Heart right ventricle (tissue), 16 donors: Measurements from ENCODE around the gene ZNF836. TPM values are rescaled to one million over a fixed set of nuclear protein-coding genes. Genes with fewer than 3 reads are reported as not detected.

Experiments used
- ATAC-seq, 8 donors: fragments of 200-7000 bp; cut with Tn5 transposase; one replicate each; pipeline ENCODE4 v1.9.1; 2020; ENCODE audit warnings: mild to moderate bottlenecking in 8 of 8, moderate library complexity in 8 of 8, moderate number of reproducible peaks in 1 of 8
- DNase-seq, 2 donors: peaks; one replicate each; pipeline ENCODE4 v3.0.0-alpha.2; 2020
- H3K27ac ChIP-seq, 10 donors: fragments of 200-600 bp; sonication (generic) in 2 of 10; one replicate each; pipeline versions ENCODE4 v1.5.0 to v1.8.0; 2020 to 2022; ENCODE audit warnings: mild to moderate bottlenecking in 3 of 10
- H3K27me3 ChIP-seq, 7 donors: fragments of 200-600 bp; one replicate each; pipeline ENCODE4 v1.8.0; 2021 to 2022; ENCODE audit warnings: mild to moderate bottlenecking in 2 of 7
- H3K36me3 ChIP-seq, 9 donors: fragments of 200-600 bp; sonication (generic) in 1 of 9; one replicate each; pipeline versions ENCODE4 v1.5.0 to v1.8.0; 2020 to 2022; ENCODE audit warnings: mild to moderate bottlenecking in 2 of 9
- H3K4me1 ChIP-seq, 9 donors: fragments of 200-600 bp; sonication (generic) in 1 of 9; one replicate each; pipeline versions ENCODE4 v1.5.0 to v1.8.0; 2020 to 2022; ENCODE audit warnings: mild to moderate bottlenecking in 4 of 9
- H3K4me3 ChIP-seq, 10 donors: fragments of 200-600 bp; sonication (generic) in 2 of 10; one replicate each; pipeline versions ENCODE4 v1.5.0 to v1.8.0; 2020 to 2022; ENCODE audit warnings: mild to moderate bottlenecking in 7 of 10, moderate library complexity in 2 of 10
- H3K9me3 ChIP-seq, 11 donors: fragments of 200-600 bp in 10 of 11; sonication (generic) in 2 of 11; one replicate each; pipeline versions ENCODE4 v1.5.0 to v1.8.0; 2013 to 2022; ENCODE audit warnings: mild to moderate bottlenecking in 2 of 11, control low read depth in 1 of 11, moderate library complexity in 1 of 11
- CTCF ChIP-seq, 9 donors: fragments of 200-600 bp; sonication (generic) in 2 of 9; IDR thresholded peaks; one replicate each; pipeline versions ENCODE4 v1.5.0 to v1.8.0; 2021 to 2022; ENCODE audit warnings: antibody characterized with exemption in 9 of 9, mild to moderate bottlenecking in 5 of 9, moderate library complexity in 1 of 9
- WGBS, 2 donors: extraction: QIAGEN DNeasy Blood & Tissue Kit; methylation state at CpG; one replicate each; pipeline ENCODE4 v1.1.7; 2013; ENCODE audit warnings: inconsistent platforms in 1 of 2; 5-methylcytosine and 5-hydroxymethylcytosine counted together
- intact Hi-C, 10 donors: fragments of 100-400 bp; cut with DNase I; formaldehyde crosslinking; loops; one replicate each; pipeline versions ENCODE4 v1.11.1 to v1.14.2; 2022
- polyA plus RNA-seq, 2 donors: library from polyadenylated mRNA; stranded (reverse); fragments of 200-250 nt; gene quantifications; one replicate each; pipeline ENCODE4 v1.2.3, GENCODE V29; 2013
- total RNA-seq, 10 donors: library from RNA; stranded (reverse); fragmentation: NEBNext Ultra II Directional in 3 of 10; extraction: Animal tissue kit (Norgen Biotek cat#: 25700) in 3 of 10; gene quantifications; one replicate each; pipeline versions ENCODE4 v1.2.1 to v1.2.4, GENCODE V29; 2021 to 2023
- donor health status: Arrhythmogenic right ventricular cardiomyopathy.
- donor health status: ischemic (EF 13 %, LVEDD 7.1; RV severe dilation, severe dysfunction).
- donor health status: healthy with polysubstance abuse.
- donor health status: DM: no; HTN: yes; CAD: no.
- donor health status: DM: no; HTN: no; CAD: no.
- donor health status: ischemic (EF 25% LVEDD 6.9; RV normal size, moderate dysfunction).
- donor health status: ischemic (EF 25% LVEDD 5.7; RV mildly dilated, moderate dysfunction).
- donor health status: healthy.
- donor health status: DM: yes; HTN: yes; CAD: no.
- donor health status: Ischemic cardiomyopathy.
- donor health status: ischemic (EF 35%, LVEDD 5.7; RV mildly dilated, moderate dysfunction).
- donor health status: nonischemic (EF 11% LVEDD 7.7; RV severe dilation, severe dysfunction).
- donor health status: DM: yes; HTN: yes; CAD: no.
- donor health status: PGD.
- donor health status: ischemic (EF 29% LVEDD 5.4; RV normal size, mild dysfunction).
- donor health status: nonischemic (EF 23%, LVEDD 6.1; RV moderate dilation, normal function).

ZNF836 gene
- total and polyA plus RNA-seq, 12 donors = 2.3 to 10.6 (median 6.8) TPM

- no peak for TF ChIP-seq CTCF (IDR thresholded peaks at IDR 0.05)
- ATAC-seq = no peak
Measured at GRCh38 chr19:52112624-52113023, 58.8 kb downstream of the ZNF836 start.

GRCh38 chr19:52110780-52111179 is 60.6 kb downstream of the ZNF836 start:
- H3K9me3 ChIP-seq = peaks cover 12 to 100% (median 80%) of the 10 kb centered on the region in 11 donors
- intact Hi-C loops = loop anchor here in 1 of 10 donors (10.0 kb wide), 1 partner anchor 136 kb away; no protein-coding TSS in a partner anchor
- no peaks in the 10 kb centered on the region for H3K4me1 ChIP-seq
- no peak for ATAC-seq
- H3K27ac ChIP-seq = no peak overlapping the region
- WGBS, 2 donors = 89 to 91% methylated on average over 6 of the region's 6 CpGs
- no peak for DNase-seq
- H3K4me3 ChIP-seq = no peak overlapping the region
- peaks cover 0 to 28% (median 16%) of the 10 kb centered on the region in 9 donors for H3K36me3 ChIP-seq
- no peak for TF ChIP-seq CTCF (IDR thresholded peaks at IDR 0.05)
- no peaks in the 10 kb centered on the region for H3K27me3 ChIP-seq

More at GRCh38 chr19:52112624-52113023, 58.8 kb downstream of the ZNF836 start:
- H3K4me3 ChIP-seq = no peak overlapping the region
- H3K9me3 ChIP-seq = peaks cover 13 to 100% (median 95%) of the 10 kb centered on the region in 11 donors
- DNase-seq = no peak
- H3K27ac ChIP-seq = no peak overlapping the region
- peaks cover 7 to 47% (median 34%) of the 10 kb centered on the region in 9 donors for H3K36me3 ChIP-seq
- no peaks in the 10 kb centered on the region for H3K27me3 ChIP-seq
- 82 to 89% methylated on average over 3 of the region's 3 CpGs for WGBS, 2 donors
- no peaks in the 10 kb centered on the region for H3K4me1 ChIP-seq
- intact Hi-C loops = loop anchor here in 1 of 10 donors (10.0 kb wide), 1 partner anchor 138 kb away; no protein-coding TSS in a partner anchor

Other genes starting within 250 kb of the ZNF836 start
- gene ZNF613, start 244.1 kb downstream of the ZNF836 start, total RNA-seq = 1 to 10 TPM; 2.4 to 7.1 (median 5.2) TPM
- gene ZNF613, start 244.1 kb downstream of the ZNF836 start, polyA plus RNA-seq = 1 to 10 TPM; 3.4 to 3.8 TPM
- gene ZNF350, start 184.8 kb downstream of the ZNF836 start, total RNA-seq = 10 to 100 TPM in 1 of 10 donors, 1 to 10 TPM in 9; 5.3 to 10.1 (median 7.5) TPM
- gene ZNF350, start 184.8 kb downstream of the ZNF836 start, polyA plus RNA-seq = 1 to 10 TPM; 4.6 to 6.7 TPM
- 10 to 100 TPM in 5 of 10 donors, 1 to 10 TPM in 5; 8.1 to 13.7 (median 10.1) TPM for gene ZNF615, start 163.4 kb downstream of the ZNF836 start, total RNA-seq
- gene ZNF615, start 163.4 kb downstream of the ZNF836 start, polyA plus RNA-seq = 1 to 10 TPM; 2.6 to 5.5 TPM
- 1 to 10 TPM; 6.1 to 8.4 (median 6.8) TPM for gene ZNF614, start 143.2 kb downstream of the ZNF836 start, total RNA-seq
- 1 to 10 TPM; 3.0 to 3.4 TPM for gene ZNF614, start 143.2 kb downstream of the ZNF836 start, polyA plus RNA-seq
- 10 to 100 TPM in 2 of 10 donors, 1 to 10 TPM in 8; 5.1 to 11.4 (median 8.7) TPM for gene ZNF432, start 122.8 kb downstream of the ZNF836 start, total RNA-seq
- 10 to 100 TPM in 1 of 2 donors, 1 to 10 TPM in 1; 3.8 to 14.4 TPM for gene ZNF432, start 122.8 kb downstream of the ZNF836 start, polyA plus RNA-seq
- gene ZNF841, start 75.9 kb downstream of the ZNF836 start, total RNA-seq = 10 to 100 TPM in 2 of 10 donors, 1 to 10 TPM in 8; 6.7 to 10.7 (median 9.3) TPM
- gene ZNF841, start 75.9 kb downstream of the ZNF836 start, polyA plus RNA-seq = 1 to 10 TPM; 3.1 to 8.5 TPM
- gene ZNF616, start 31.7 kb downstream of the ZNF836 start, total RNA-seq = 1 to 10 TPM; 4.9 to 8.0 (median 6.5) TPM
- gene ZNF616, start 31.7 kb downstream of the ZNF836 start, polyA plus RNA-seq = 1 to 10 TPM; 1.6 to 2.2 TPM
- gene PPP2R1A, start 18.4 kb upstream of the ZNF836 start, total RNA-seq = 100 to 1,000 TPM; 337 to 469 (median 401) TPM
- 100 to 1,000 TPM; 238 to 438 TPM for gene PPP2R1A, start 18.4 kb upstream of the ZNF836 start, polyA plus RNA-seq
- 10 to 100 TPM in 6 of 10 donors, 1 to 10 TPM in 4; 9.0 to 14.4 (median 10.5) TPM for gene ZNF766, start 98.0 kb upstream of the ZNF836 start, total RNA-seq
- 1 to 10 TPM; 3.1 TPM for gene ZNF766, start 98.0 kb upstream of the ZNF836 start, polyA plus RNA-seq
- 10 to 100 TPM; 11.4 to 19.6 (median 13.4) TPM for gene ZNF480, start 125.5 kb upstream of the ZNF836 start, total RNA-seq
- gene ZNF480, start 125.5 kb upstream of the ZNF836 start, polyA plus RNA-seq = 10 to 100 TPM in 1 of 2 donors, 1 to 10 TPM in 1; 6.9 to 16.2 TPM
- 1 to 10 TPM; 2.1 to 6.8 (median 4.7) TPM for gene ZNF610, start 164.6 kb upstream of the ZNF836 start, total RNA-seq
- 1 to 10 TPM; 1.1 to 2.9 TPM for gene ZNF610, start 164.6 kb upstream of the ZNF836 start, polyA plus RNA-seq
- 10 to 100 TPM; 13.4 to 24.2 (median 18.7) TPM for gene ZNF880, start 198.3 kb upstream of the ZNF836 start, total RNA-seq
- 10 to 100 TPM; 12.4 to 14.3 TPM for gene ZNF880, start 198.3 kb upstream of the ZNF836 start, polyA plus RNA-seq
- gene ZNF528, start 226.2 kb upstream of the ZNF836 start, total RNA-seq = 10 to 100 TPM; 10.2 to 26.7 (median 17.4) TPM
- gene ZNF528, start 226.2 kb upstream of the ZNF836 start, polyA plus RNA-seq = 10 to 100 TPM in 1 of 2 donors, 1 to 10 TPM in 1; 5.4 to 15.1 TPM